ENCODE measurements around the gene GLRX.

GLRX gene

DNA sequence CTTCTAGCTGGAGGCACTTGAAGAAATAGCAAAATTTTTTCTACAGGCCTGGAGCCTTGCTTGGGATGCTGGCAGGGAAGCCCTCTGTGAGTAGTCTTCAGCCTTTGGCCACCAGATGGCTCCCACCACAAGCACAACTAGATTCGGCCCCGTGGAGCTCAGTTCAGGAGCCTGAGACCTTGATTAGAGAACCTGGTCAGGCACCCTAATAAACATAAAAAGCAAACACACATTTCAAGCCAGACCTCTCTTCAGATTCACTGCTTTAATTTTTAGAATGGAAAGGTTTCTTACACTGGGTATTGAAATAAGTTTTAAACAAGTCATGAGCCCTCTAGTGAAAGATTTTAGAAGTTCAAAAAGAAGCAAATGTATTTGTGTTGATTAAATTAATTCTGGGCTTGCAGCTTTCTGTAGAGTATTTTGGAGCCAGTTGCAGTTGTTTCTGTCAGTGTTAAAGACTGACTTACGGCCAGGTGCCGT lies 41.4 kb downstream of the GLRX start:
- peak; percentile 64 for TF ChIP-seq CTCF (IDR thresholded peaks at IDR 0.05; ENCODE audit: extremely low read depth, missing control alignments)
- peak; percentile 75 for DNase-seq (ENCODE audit: low spot score)

DNA sequence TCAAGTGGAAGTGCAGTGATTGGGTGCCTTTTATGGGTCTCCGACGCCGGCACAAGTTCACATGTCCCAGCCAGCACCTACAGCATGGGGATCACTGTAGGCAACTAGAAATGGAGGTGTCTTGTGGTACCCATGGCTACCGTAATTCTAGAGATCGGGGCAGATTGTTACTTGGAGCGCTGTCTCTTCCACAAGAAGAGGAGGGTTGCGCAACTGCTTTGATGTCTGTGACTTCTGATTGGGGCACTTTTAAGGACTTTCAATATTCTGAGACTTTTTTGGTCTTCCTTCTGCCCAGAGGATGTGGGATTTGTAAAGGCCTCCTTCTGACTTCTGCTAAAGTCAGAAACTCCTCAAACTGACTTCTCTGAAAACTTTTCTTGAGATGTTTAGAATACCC lies 41.9 kb downstream of the GLRX start:
- no peak for TF ChIP-seq CTCF (IDR thresholded peaks at IDR 0.05; ENCODE audit: extremely low read depth, missing control alignments)
- DNase-seq (ENCODE audit: low spot score): no peak

DNA sequence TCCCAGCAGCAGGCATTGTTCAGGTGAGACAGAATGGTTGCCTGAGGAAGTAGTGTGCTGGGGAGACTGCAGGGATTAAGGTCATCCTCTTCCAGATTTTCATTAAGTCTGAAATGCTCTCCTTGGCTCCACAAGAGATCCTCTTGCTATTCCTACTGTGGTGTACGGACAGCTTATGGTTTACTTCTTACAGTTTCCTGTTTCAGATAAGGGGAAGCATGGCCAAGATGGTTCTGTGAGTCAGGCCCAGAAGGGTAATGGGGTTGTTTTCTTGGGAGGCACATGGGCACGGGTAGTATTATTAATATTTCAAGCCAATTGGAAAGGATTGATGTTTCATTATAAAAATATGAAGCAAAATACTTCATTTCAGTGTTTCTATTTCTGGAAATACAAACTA lies 42.9 kb downstream of the GLRX start:
- DNase-seq (ENCODE audit: low spot score): no peak
- no peak for TF ChIP-seq CTCF (IDR thresholded peaks at IDR 0.05; ENCODE audit: extremely low read depth, missing control alignments)

GRCh38 chr5:95778713-95779436 lies 43.7 kb downstream of the GLRX start:
- DNase-seq (ENCODE audit: low spot score): no peak
- TF ChIP-seq CTCF (IDR thresholded peaks at IDR 0.05; ENCODE audit: extremely low read depth, missing control alignments): no peak

GRCh38 chr5:95777441-95777840 lies 45.1 kb downstream of the GLRX start:
- TF ChIP-seq CTCF (IDR thresholded peaks at IDR 0.05; ENCODE audit: extremely low read depth, missing control alignments): no peak
- DNase-seq (ENCODE audit: low spot score): no peak

DNA sequence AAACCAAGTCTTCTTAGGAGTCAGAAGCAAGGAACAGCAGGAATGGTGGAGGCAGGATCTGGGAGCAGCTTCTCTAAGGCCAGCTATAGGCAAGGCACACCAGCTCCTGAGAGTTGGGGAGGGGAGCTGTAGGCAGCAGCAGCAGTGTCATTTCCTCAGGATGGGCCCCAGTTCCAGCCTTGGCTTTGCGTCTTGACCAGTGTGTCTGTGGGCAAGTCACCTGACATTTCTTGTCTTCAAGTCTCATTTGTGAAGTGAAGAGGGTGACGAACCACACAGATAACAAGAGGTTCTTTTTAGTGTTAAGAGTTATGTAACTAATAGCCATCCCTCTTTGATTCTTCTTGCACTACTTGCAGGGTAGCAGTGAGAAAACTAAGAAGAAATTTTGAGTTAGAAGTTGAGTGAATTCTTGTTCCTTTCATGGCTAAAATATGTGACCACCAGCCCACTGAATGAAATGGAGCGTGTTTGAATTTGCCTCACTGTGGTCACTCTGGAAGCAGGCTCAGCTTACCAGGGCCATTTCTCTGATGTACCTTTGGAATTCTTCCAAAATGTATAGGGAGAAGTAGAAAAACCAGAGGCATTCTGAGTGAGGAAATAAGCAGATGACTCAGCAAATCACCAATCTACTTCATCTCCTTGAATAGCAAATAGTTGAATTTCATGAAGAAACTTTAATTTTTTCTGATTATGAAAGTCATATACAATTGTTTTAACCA lies 49.0 kb downstream of the GLRX start:
- DNase-seq (ENCODE audit: low spot score): no peak
- TF ChIP-seq CTCF (IDR thresholded peaks at IDR 0.05; ENCODE audit: extremely low read depth, missing control alignments): no peak

- no peak for TF ChIP-seq CTCF (IDR thresholded peaks at IDR 0.05; ENCODE audit: extremely low read depth, missing control alignments)
- DNase-seq (ENCODE audit: low spot score): no peak
These were observed 50.6 kb downstream of the GLRX start for GRCh38 chr5:95771892-95772291.
